Measurements from ENCODE around the gene PCDHGA6.
A peak's percentile ranks its signal among the peaks of the same experiment; 100 is the strongest.
"Not testable (repeated sequence)": the region's sequence is repeated elsewhere in the genome, so short reads cannot be mapped to it uniquely, and the experiment has no call there.

Gene PCDHGA6

GRCh38 chr5:141413540-141414069 is 39.9 kb downstream of the PCDHGA6 start:
- DNase-seq (ENCODE audit: extremely low read depth, low read depth) = no peak

GRCh38 chr5:141414548-141415274 is 41.0 kb downstream of the PCDHGA6 start:
- DNase-seq (ENCODE audit: extremely low read depth, low read depth) = not testable (repeated sequence)

More at GRCh38 chr5:141413540-141414069, 39.9 kb downstream of the PCDHGA6 start:
- TF ChIP-seq CTCF (IDR thresholded peaks at IDR 0.05; ENCODE audit: low read depth, low read length) = no peak

- not testable (repeated sequence) for DNase-seq (ENCODE audit: extremely low read depth, low read depth)
These were observed 41.6 kb downstream of the PCDHGA6 start for GRCh38 chr5:141415275-141415618.

GRCh38 chr5:141417494-141418172 is 43.9 kb downstream of the PCDHGA6 start, which contains the start of gene PCDHGB7:
PCDHGB7 (plus strand) TSS chr5:141417677; CDS start chr5:141417860, 183 bp downstream.
- DNase-seq (ENCODE audit: extremely low read depth, low read depth) = peak; percentile 57
- peak; percentile 75 for TF ChIP-seq CTCF (IDR thresholded peaks at IDR 0.05; ENCODE audit: low read depth, low read length)

- DNase-seq (ENCODE audit: extremely low read depth, low read depth) = no peak
- no peak for TF ChIP-seq CTCF (IDR thresholded peaks at IDR 0.05; ENCODE audit: low read depth, low read length)
These were observed 45.6 kb downstream of the PCDHGA6 start for GRCh38 chr5:141419074-141419880.

GRCh38 chr5:141420855-141421488 is 47.3 kb downstream of the PCDHGA6 start, which contains the start of gene PCDHGA11:
PCDHGA11 (plus strand) TSS chr5:141421051; CDS start chr5:141421228, 177 bp downstream.
- DNase-seq (ENCODE audit: extremely low read depth, low read depth) = peak; percentile 22

GRCh38 chr5:141421489-141421855 is 47.8 kb downstream of the PCDHGA6 start:
- TF ChIP-seq CTCF (IDR thresholded peaks at IDR 0.05; ENCODE audit: low read depth, low read length) = no peak
- no peak for DNase-seq (ENCODE audit: extremely low read depth, low read depth)

More at GRCh38 chr5:141420855-141421488, 47.3 kb downstream of the PCDHGA6 start, which contains the start of gene PCDHGA11:
- TF ChIP-seq CTCF (IDR thresholded peaks at IDR 0.05; ENCODE audit: low read depth, low read length) = peak; percentile 41

Data from AG09319 (cell line).